Activated CD8-positive, alpha-beta memory T cell treated with anti-CD3 and anti-CD28 coated beads, Interleukin-2, amount 50 U/mL, for 1 hour (primary cell): ENCODE measurements around the gene RPS6KA5.
A peak's percentile ranks its signal among the peaks of the same experiment; 100 is the strongest.
"Not testable (repeated sequence)": the region's sequence is repeated elsewhere in the genome, so short reads cannot be mapped to it uniquely, and the experiment has no call there.

ENCODE experiments used
- DNase-seq: peaks from one replicate; pipeline ENCODE4 v3.0.0-alpha.2; 2020; ENCODE audit errors: extremely low read depth

Gene RPS6KA5

DNA sequence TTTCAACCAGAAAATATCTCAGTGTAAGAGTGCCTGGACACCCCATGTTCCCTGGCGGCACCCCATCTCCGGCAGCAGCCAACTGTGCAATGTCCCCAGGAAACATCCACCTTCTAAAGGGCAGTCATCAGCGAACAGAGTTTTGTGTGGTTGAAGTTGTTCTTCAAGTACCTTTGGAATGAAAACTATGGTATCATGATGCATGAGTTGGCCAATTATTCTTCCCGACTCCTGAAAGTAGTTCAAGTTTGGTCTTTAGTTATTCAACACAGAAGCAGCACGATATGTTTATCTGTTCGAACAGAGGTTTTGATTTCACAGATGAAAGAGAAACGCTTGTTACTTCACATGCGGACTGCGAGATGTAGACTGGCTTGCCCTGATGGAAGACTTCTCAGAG lies 223.1 kb downstream of the RPS6KA5 start:
- no peak for DNase-seq

- no peak for DNase-seq
These were observed 223.8 kb downstream of the RPS6KA5 start for GRCh38 chr14:90836692-90837063.

- no peak for DNase-seq
These were observed 228.6 kb downstream of the RPS6KA5 start for GRCh38 chr14:90831821-90832220.

DNA sequence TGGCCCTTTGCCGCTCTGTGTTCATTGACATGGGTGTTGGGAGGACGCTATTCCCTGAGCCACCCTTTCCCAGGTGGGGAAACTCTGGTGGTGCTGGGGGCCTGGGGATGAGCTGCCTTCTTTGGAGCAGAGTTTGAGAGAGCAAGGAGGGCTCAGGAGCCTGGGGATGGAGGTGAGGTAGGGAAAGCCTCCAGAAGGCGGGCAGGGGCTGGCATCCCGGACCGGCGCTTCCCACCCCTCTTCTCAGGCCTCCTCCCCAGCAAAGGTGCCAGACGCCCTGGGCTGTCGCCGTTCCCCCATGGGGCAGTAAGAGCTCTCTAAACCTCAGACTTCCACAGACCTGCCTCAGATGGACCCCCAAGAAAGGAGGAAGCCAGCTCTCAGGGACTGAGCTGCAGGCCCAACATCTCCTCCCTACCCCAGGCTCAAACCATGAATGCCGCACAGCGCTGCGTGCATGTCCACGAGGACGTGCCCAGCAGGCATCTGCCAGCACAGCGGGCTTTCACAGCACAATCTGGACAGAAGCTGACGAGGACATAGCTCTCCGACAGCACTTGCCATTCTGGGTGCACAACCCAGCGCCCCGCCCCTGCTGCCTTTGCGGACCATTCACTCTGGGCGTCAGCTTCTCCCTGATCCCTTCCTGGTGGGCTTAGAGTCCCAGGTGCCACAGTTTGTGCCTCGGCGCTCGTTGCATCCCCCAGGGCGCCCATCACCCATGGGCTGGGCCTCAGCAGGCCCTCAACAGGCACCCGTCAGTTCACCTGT lies 229.3 kb downstream of the RPS6KA5 start:
- DNase-seq, result no peak

GRCh38 chr14:90829677-90830076 lies 230.8 kb downstream of the RPS6KA5 start:
- no peak for DNase-seq

- DNase-seq, result no peak
These were observed 231.6 kb downstream of the RPS6KA5 start for GRCh38 chr14:90828642-90829487.

DNA sequence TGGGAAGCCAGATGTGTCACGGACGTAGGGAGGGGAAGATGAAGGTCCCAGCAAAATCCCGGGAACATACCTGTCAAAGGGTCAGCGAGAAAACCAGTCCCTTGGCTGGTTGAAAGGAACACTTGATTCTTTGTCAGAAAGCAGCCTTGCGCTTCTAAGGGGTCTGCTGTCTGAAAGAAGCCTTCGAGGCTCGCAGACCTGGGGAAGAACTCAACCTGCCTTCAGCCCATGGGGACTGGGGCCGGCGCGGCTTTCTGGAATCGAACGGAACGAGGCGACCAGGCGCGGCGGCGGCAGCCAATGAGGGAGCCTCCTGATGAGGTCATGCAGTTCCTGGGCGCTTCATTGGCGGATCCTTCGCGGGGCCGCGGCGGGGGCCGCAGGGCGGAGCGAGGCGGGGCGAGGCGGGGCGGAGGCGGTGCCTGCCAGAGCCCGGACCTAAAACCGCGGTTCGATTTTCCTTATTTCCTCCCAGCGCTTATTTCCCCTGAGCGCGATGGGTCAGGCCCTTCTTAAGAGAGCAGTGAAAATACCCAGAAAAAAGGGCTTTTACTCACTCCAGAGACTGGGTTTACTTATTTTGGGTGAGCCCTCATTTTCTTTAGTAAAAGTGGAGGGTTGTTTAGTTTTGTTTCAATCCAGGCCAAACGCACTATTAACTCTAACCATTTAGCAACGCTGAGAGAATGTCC lies 232.4 kb downstream of the RPS6KA5 start:
- peak; percentile 70 for DNase-seq

GRCh38 chr14:90823542-90823941 lies 236.9 kb downstream of the RPS6KA5 start:
- DNase-seq, result not testable (repeated sequence)

- DNase-seq, result peak; percentile 22
These were observed 239.5 kb downstream of the RPS6KA5 start for GRCh38 chr14:90820958-90821357.

GRCh38 chr14:90819734-90820393 lies 240.6 kb downstream of the RPS6KA5 start:
- no peak for DNase-seq

DNA sequence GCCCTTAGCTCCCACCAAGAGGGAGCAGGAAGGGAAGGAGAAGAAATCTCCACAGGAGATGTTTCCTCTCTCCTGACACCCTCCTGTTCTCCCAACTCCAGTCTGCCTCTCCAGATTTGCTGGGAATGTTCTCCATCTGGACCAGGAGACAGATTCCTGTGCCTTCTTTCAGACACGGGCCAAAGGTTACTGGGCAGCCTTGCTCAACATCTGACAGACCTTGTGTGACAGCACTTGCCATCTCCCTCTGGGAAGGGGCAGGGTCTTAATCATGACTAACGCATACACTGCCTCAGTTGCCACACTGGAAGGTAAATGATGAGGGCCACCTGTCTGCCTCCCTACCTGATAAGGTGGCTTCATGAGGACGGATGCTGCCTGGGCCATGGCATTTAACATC lies 241.7 kb downstream of the RPS6KA5 start:
- DNase-seq, result no peak

DNA sequence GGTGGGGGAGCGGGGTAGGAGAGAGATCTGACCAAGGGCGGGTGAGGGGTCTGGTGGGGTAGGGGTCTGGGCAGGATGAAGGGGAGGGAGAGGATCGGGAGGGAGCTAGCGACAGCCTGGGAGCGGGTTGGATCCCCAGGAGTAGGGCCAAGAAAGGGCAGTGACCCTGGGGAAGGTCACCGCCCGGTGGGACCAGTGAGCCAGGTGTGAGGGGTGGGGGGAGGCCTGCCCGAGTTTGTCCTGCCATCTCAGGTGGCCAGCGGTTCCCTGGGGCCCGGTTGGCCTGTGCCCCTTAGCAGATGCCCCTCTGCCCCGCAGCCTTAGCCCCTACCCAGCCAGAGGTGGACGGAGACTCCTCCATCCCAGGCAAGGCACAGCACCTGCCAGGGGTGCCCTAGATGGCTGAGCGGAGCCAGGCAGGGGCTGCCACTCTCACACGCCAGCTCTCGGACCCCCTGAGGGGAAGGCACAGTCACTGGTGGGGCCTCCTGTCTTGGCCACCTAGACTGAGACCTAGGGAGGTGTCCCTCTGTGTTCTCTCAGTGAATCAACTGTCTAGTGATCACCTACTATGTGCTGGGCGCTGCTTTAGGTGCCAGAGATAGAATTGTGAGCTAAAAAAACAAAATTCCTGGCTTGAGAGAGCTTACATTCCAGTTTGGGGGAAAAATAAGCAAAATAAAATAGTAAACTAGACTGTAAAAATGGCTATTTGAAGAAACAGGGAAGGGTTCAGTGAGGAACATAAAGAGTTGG lies 243.6 kb downstream of the RPS6KA5 start:
- no peak for DNase-seq

DNA sequence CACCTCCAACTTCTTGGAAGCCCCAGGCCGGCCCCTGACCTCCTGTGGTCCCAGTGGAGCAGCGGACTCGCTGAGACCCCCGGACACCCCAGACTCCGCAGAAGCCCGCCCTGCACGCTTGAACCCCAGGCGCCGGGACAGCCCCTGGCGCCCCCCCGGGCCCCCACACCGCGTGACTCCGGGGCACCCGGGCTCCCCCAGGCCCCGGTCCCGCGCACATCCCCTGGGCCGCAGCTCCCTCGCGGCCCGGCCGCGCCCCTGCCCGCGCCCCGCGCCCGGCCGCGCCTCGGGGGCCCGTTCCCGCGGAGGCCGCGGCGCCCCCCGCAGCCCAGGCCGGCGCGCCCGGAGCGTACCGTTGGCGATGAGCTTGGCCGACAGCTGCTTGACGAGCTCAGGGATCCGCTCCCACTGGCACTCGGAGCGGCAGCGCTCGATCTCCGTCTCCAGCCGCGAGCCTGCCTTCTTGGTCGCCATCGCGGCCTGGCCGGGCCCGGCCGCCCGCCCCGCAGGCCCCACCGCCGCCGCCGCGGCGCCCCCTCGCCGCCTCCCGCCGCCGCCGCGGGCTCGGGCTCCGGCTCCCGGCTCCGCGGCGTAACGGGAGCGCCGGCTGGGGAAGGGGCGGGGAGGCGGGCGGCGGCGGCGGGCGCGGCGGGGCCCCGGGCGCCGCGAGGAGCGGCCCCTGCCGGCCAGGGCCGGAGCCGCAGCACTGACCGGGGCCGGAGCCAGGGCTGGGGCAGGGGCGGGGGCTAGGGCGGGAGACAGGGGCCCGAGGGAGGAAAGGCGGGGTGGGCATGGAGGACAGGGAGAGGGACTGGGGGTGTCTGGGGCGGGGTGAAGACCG lies 244.4 kb downstream of the RPS6KA5 start, which contains the start of gene TTC7B:
Gene TTC7B, minus strand, starts transcription at position 609 of the 841 bp plus-strand sequence. Its CDS starts 135 bp downstream, at position 474.
- DNase-seq, result no peak

- no peak for DNase-seq
These were observed 244.9 kb downstream of the RPS6KA5 start for GRCh38 chr14:90815572-90815821.

DNA sequence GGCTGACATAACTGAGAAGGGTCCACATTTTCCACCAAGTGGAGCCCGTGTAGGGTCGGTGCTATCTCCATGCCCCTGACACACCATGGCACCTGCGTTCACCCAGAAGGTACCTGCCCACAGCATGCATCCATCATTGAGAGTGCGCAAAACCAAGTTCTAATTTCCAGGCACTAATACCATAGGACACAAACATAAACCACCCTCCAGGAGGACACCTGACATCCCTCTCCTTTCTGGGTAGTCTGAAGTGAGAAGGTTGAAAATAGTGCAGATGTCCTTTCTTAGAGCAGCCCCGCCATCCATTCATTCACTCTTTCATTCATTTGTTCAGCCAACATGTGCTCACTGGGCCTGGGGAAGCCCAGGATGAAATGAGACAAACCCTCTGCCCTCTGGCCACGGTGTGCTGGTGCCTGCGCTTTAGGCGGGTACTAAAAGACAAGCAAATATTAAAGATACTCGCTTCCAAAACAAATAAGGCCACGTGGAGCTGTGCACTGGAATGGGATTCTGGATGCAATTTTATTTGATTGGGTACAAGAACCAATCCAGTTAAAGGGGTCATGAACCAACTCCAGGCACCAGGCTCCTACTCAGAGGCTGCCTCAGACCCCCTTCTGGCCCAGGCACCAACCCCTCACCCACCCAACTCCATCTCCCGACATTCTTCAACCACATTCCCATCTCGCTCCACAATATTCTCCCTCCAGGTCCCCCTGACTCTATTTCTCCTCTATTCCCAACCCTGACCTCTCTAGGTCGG lies 245.5 kb downstream of the RPS6KA5 start:
- DNase-seq, result no peak

- DNase-seq, result no peak
These were observed 247.0 kb downstream of the RPS6KA5 start for GRCh38 chr14:90813442-90813841.

- DNase-seq, result no peak
These were observed 248.3 kb downstream of the RPS6KA5 start for GRCh38 chr14:90812109-90812508.

- no peak for DNase-seq
These were observed 248.8 kb downstream of the RPS6KA5 start for GRCh38 chr14:90811641-90812040.

GRCh38 chr14:90810806-90811205 lies 249.6 kb downstream of the RPS6KA5 start:
- DNase-seq, result no peak
